ENCODE results near the gene TRDMT1. TPM values are rescaled to one million over a fixed set of nuclear protein-coding genes. Genes with fewer than 3 reads are reported as not detected.

TRDMT1 gene
- total and polyA plus RNA-seq, 7 experiments from 2014 or later = 9.7 to 30.6 (median 15.2) TPM

DNA sequence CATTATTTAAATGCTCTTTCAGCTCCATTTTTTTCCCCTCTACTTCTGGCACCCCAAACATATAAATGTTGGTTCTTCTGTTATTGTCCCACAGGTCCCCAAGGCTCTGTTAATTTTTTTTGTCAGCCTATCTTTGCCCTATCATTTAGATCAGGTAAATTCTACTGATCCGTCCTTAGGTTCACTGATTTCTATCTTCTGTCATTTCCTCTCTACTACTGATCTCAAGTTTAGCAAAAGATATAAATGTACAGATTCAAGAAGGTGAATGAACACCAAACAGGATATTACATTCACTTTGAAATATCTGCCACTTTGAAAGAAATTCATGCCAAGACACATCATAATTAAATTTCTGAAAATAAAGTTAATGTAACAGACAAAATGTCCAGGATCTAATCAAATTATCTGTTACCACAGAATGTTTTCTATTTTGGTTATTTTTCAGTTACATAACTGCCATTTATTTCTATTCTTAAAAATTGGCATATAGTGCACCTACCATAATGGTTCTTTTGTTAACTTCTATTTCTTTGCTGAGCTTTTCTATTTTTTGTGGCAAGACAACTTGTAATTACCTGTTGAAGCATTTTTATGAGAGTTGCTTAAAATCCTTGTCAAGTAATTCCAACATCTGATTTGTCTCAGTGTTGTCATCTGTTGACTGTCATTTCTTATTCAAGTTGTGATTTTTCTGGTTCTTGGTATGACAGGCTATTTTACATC, 59.8 kb downstream of the TRDMT1 start:
- Mint-ChIP-seq H3K4me1 (peaks cover 4 to 34% (median 22%) of the 10 kb centered on the region in 7 donors), H3K9me3 (peaks cover 0 to 4% (median 0%) of the 10 kb centered on the region in 11 donors), H3K4me3 (peak overlapping the region in 3 of 10 donors; percentile 6 to 52 (median 46)), H3K36me3 (peaks cover 0 to 14% (median 8%) of the 10 kb centered on the region in 5 donors), H3K27ac (peak overlapping the region in 6 of 9 donors; percentile 1 to 55 (median 24)), H3K27me3 (peaks cover 0 to 9% (median 0%) of the 10 kb centered on the region in 5 donors)
- Histone ChIP-seq H3K9me3 (ENCODE audit: control insufficient read depth in 2 of 3, low read length in 3 of 3) (no peaks in the 10 kb centered on the region), H3K4me3 (ENCODE audit: low read length) (no peak overlapping the region), H3K27ac (ENCODE audit: low read depth, low read length) (no peak overlapping the region), H3K4me1 (ENCODE audit: control insufficient read depth in 2 of 2, insufficient read depth in 2 of 2, low read length in 2 of 2) (peaks cover 0 to 5% of the 10 kb centered on the region in 2 donors), H3K27me3 (ENCODE audit: control insufficient read depth in 2 of 2, insufficient read depth in 2 of 2, low read length in 2 of 2) (no peaks in the 10 kb centered on the region), H3K36me3 (ENCODE audit: control insufficient read depth in 2 of 3, insufficient read depth in 3 of 3, low read length in 3 of 3) (no peaks in the 10 kb centered on the region)
- no peak for ATAC-seq
- ChIA-PET CTCF (no interaction called here), POLR2A (no interaction called here)
- intact Hi-C loops (cut with micrococcal nuclease) = loop anchor here in 1 of 2 donors (10.0 kb wide), 1 partner anchor 283 kb away; no protein-coding TSS in a partner anchor
- peak in 4 of 9 donors; percentile 0 to 22 (median 4) for DNase-seq

GRCh38 chr10:17140386-17140761, 61.1 kb downstream of the TRDMT1 start:
- Histone ChIP-seq H3K27ac (ENCODE audit: low read depth, low read length) (no peak overlapping the region), H3K4me3 (ENCODE audit: low read length) (no peak overlapping the region), H3K27me3 (ENCODE audit: control insufficient read depth in 2 of 2, insufficient read depth in 2 of 2, low read length in 2 of 2) (no peaks in the 10 kb centered on the region), H3K36me3 (ENCODE audit: control insufficient read depth in 2 of 3, insufficient read depth in 3 of 3, low read length in 3 of 3) (no peaks in the 10 kb centered on the region), H3K9me3 (ENCODE audit: control insufficient read depth in 2 of 3, low read length in 3 of 3) (no peaks in the 10 kb centered on the region), H3K4me1 (ENCODE audit: control insufficient read depth in 2 of 2, insufficient read depth in 2 of 2, low read length in 2 of 2) (peaks cover 0 to 5% of the 10 kb centered on the region in 2 donors)
- Mint-ChIP-seq H3K9me3 (peaks cover 0 to 4% (median 0%) of the 10 kb centered on the region in 11 donors), H3K27ac (no peak overlapping the region), H3K4me1 (peaks cover 2 to 36% (median 22%) of the 10 kb centered on the region in 7 donors), H3K27me3 (peaks cover 0 to 9% (median 0%) of the 10 kb centered on the region in 5 donors), H3K36me3 (peaks cover 0 to 12% (median 5%) of the 10 kb centered on the region in 5 donors), H3K4me3 (no peak overlapping the region)
- intact Hi-C loops (cut with micrococcal nuclease) = loop anchor here in 1 of 2 donors (10.0 kb wide), 1 partner anchor 284 kb away; no protein-coding TSS in a partner anchor
- ATAC-seq = no peak
- POLR2A ChIA-PET = no interaction called here
- CTCF ChIA-PET = no interaction called here
- no peak for DNase-seq

- peaks cover 0 to 14% (median 0%) of the 10 kb centered on the region in 5 donors for H3K27me3 Mint-ChIP-seq
- H3K27ac ChIP-seq (ENCODE audit: low read depth, low read length) = no peak overlapping the region
- no peaks in the 10 kb centered on the region for H3K9me3 ChIP-seq (ENCODE audit: control insufficient read depth in 2 of 3, low read length in 3 of 3)
- POLR2A ChIA-PET = interaction anchor here (1.1 kb wide), 1 partner anchor 92 kb away, joined by 4 read pairs; no protein-coding TSS in a partner anchor
- H3K4me1 ChIP-seq (ENCODE audit: control insufficient read depth in 2 of 2, insufficient read depth in 2 of 2, low read length in 2 of 2) = peaks cover 0 to 5% of the 10 kb centered on the region in 2 donors
- no peak for ATAC-seq
- H3K4me3 ChIP-seq (ENCODE audit: low read length) = no peak overlapping the region
- no peak overlapping the region for H3K27ac Mint-ChIP-seq
- peaks cover 0 to 17% (median 4%) of the 10 kb centered on the region in 5 donors for H3K36me3 Mint-ChIP-seq
- no peak overlapping the region for H3K4me3 Mint-ChIP-seq
- H3K27me3 ChIP-seq (ENCODE audit: control insufficient read depth in 2 of 2, insufficient read depth in 2 of 2, low read length in 2 of 2) = no peaks in the 10 kb centered on the region
- intact Hi-C loops (cut with micrococcal nuclease) = no loop called here
- H3K36me3 ChIP-seq (ENCODE audit: control insufficient read depth in 2 of 3, insufficient read depth in 3 of 3, low read length in 3 of 3) = no peaks in the 10 kb centered on the region
- no peak for DNase-seq
- CTCF ChIA-PET = interaction anchor here (0.7 kb wide), 1 partner anchor 483 kb away, joined by 3 read pairs; no protein-coding TSS in a partner anchor
- peaks cover 4 to 27% (median 14%) of the 10 kb centered on the region in 7 donors for H3K4me1 Mint-ChIP-seq
- peaks cover 0 to 4% (median 0%) of the 10 kb centered on the region in 11 donors for H3K9me3 Mint-ChIP-seq
Measured at GRCh38 chr10:17138460-17139042, 62.9 kb downstream of the TRDMT1 start.

DNA sequence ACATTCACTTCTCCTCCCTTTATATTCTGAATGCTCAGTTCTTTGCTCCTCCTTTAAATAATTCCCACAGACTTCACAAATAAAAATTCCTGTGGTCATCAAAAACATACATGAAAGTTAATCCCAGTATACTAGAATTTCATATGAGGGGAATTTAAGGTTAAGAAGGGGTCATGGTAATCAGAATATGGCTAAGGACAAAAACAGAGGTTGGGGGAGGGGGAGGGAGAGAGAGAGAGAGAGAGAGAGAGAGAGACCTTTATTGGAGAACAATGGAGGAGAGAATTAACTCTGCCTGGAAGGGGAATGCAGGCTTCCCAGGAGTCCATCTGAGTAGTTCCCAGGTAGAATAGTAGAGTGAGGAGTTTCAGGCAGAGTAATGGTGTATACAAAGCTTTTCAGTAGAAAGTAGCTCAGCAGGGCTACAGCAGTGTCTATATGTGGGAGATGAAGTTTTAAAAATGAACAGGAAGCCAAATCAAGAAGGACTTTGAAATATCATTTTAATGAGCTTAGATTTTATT, 66.7 kb downstream of the TRDMT1 start:
- H3K27me3 Mint-ChIP-seq = peaks cover 0 to 26% (median 0%) of the 10 kb centered on the region in 5 donors
- ATAC-seq (no peak), DNase-seq (no peak)
- peaks cover 0 to 25% (median 0%) of the 10 kb centered on the region in 5 donors for H3K36me3 Mint-ChIP-seq
- CTCF ChIA-PET = interaction anchor here (0.6 kb wide), 1 partner anchor 85 kb away, joined by 3 read pairs; no protein-coding TSS in a partner anchor
- POLR2A ChIA-PET = interaction anchor here (0.6 kb wide), 1 partner anchor 9 kb away, joined by 3 read pairs; no protein-coding TSS in a partner anchor
- Histone ChIP-seq H3K9me3 (ENCODE audit: control insufficient read depth in 2 of 3, low read length in 3 of 3) (no peaks in the 10 kb centered on the region), H3K27me3 (ENCODE audit: control insufficient read depth in 2 of 2, insufficient read depth in 2 of 2, low read length in 2 of 2) (no peaks in the 10 kb centered on the region), H3K4me3 (ENCODE audit: low read length) (no peak overlapping the region), H3K4me1 (ENCODE audit: control insufficient read depth in 2 of 2, insufficient read depth in 2 of 2, low read length in 2 of 2) (no peaks in the 10 kb centered on the region), H3K27ac (ENCODE audit: low read depth, low read length) (no peak overlapping the region), H3K36me3 (ENCODE audit: control insufficient read depth in 2 of 3, insufficient read depth in 3 of 3, low read length in 3 of 3) (no peaks in the 10 kb centered on the region)
- no peaks in the 10 kb centered on the region for H3K9me3 Mint-ChIP-seq
- H3K4me1 Mint-ChIP-seq = peaks cover 0 to 14% (median 4%) of the 10 kb centered on the region in 7 donors
- no peak overlapping the region for H3K27ac Mint-ChIP-seq
- intact Hi-C loops (cut with micrococcal nuclease) = no loop called here
- H3K4me3 Mint-ChIP-seq = no peak overlapping the region

DNA sequence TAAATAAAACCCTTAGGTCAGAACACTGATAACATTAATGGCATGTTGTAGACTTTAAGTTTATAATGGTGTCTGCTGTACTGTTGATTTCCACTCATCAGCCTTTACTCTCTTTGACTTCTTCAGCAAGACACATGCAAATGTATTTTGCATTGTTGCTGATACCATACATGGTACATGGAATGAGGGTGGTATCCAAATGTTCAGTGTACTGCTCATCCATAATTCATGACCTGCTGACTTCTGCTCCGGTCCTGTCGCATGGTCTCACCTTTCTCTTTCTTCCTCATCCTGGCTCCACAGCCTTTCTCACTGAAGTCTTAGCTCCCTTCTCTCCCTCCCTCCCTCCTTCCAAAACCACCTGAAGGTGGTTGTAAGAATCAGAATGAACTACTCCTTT, 67.2 kb downstream of the TRDMT1 start:
- peaks cover 0 to 27% (median 0%) of the 10 kb centered on the region in 5 donors for H3K36me3 Mint-ChIP-seq
- peaks cover 0 to 11% (median 4%) of the 10 kb centered on the region in 7 donors for H3K4me1 Mint-ChIP-seq
- no peak for DNase-seq
- intact Hi-C loops (cut with micrococcal nuclease) = no loop called here
- Histone ChIP-seq H3K27ac (ENCODE audit: low read depth, low read length) (no peak overlapping the region), H3K27me3 (ENCODE audit: control insufficient read depth in 2 of 2, insufficient read depth in 2 of 2, low read length in 2 of 2) (no peaks in the 10 kb centered on the region), H3K9me3 (ENCODE audit: control insufficient read depth in 2 of 3, low read length in 3 of 3) (no peaks in the 10 kb centered on the region), H3K4me1 (ENCODE audit: control insufficient read depth in 2 of 2, insufficient read depth in 2 of 2, low read length in 2 of 2) (no peaks in the 10 kb centered on the region), H3K4me3 (ENCODE audit: low read length) (no peak overlapping the region), H3K36me3 (ENCODE audit: control insufficient read depth in 2 of 3, insufficient read depth in 3 of 3, low read length in 3 of 3) (no peaks in the 10 kb centered on the region)
- ChIA-PET CTCF (interaction anchor here (0.6 kb wide), 1 partner anchor 85 kb away, joined by 3 read pairs; no protein-coding TSS in a partner anchor), POLR2A (interaction anchor here (0.6 kb wide), 1 partner anchor 10 kb away, joined by 3 read pairs; no protein-coding TSS in a partner anchor)
- no peaks in the 10 kb centered on the region for H3K9me3 Mint-ChIP-seq
- ATAC-seq = no peak
- no peak overlapping the region for H3K4me3 Mint-ChIP-seq
- H3K27me3 Mint-ChIP-seq = peaks cover 0 to 27% (median 0%) of the 10 kb centered on the region in 5 donors
- no peak overlapping the region for H3K27ac Mint-ChIP-seq

DNA sequence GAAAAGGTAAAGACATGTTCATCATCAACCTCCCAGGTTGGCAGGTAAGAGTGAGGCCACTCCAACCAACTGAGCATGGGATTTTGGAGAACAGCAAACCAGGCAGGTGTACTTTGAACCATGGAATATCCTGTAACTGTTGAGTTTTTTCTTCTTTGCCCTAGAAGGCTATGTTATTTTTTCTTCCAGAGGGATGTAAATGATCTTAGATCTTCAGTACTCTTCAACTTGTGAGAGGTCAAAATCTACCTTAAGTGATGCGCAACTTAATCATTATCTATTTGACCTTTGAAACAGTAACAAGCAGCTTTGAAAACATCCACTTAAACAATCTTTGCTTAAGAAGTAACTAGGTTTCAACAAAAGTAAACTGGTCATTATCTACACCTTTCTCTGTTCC, 71.7 kb downstream of the TRDMT1 start, which contains the start of gene CUBN:
TSS of gene CUBN (minus strand) at position 71 of the 400 bp plus-strand sequence. CDS start at position 25, 46 bp downstream.
- Mint-ChIP-seq H3K4me1 (peaks cover 0 to 9% (median 0%) of the 10 kb centered on the region in 7 donors), H3K27ac (no peak within 1 kb of the TSS), H3K4me3 (no peak within 1 kb of the TSS), H3K9me3 (no peaks in the 10 kb centered on the region), H3K27me3 (peaks cover 0 to 22% (median 0%) of the 10 kb centered on the region in 5 donors), H3K36me3 (peaks cover 0 to 38% (median 7%) of the 10 kb centered on the region in 5 donors)
- CTCF ChIA-PET = no interaction called here
- Histone ChIP-seq H3K4me3 (ENCODE audit: low read length) (no peak within 1 kb of the TSS), H3K4me1 (ENCODE audit: control insufficient read depth in 2 of 2, insufficient read depth in 2 of 2, low read length in 2 of 2) (no peaks in the 10 kb centered on the region), H3K27me3 (ENCODE audit: control insufficient read depth in 2 of 2, insufficient read depth in 2 of 2, low read length in 2 of 2) (no peaks in the 10 kb centered on the region), H3K27ac (ENCODE audit: low read depth, low read length) (no peak within 1 kb of the TSS), H3K36me3 (ENCODE audit: control insufficient read depth in 2 of 3, insufficient read depth in 3 of 3, low read length in 3 of 3) (no peaks in the 10 kb centered on the region), H3K9me3 (ENCODE audit: control insufficient read depth in 2 of 3, low read length in 3 of 3) (no peaks in the 10 kb centered on the region)
- POLR2A ChIA-PET = no interaction called here
- intact Hi-C loops (cut with micrococcal nuclease) = no loop called here
- DNase-seq (no peak), ATAC-seq (no peak)
